CD4-positive, CD25-positive, alpha-beta regulatory T cell (primary cell): Measurements from ENCODE around the gene FBXL15. TPM values are rescaled to one million over a fixed set of nuclear protein-coding genes. Genes with fewer than 3 reads are reported as not detected.

Source experiments
- ATAC-seq, 2 donors: fragments of 150-1000 bp; cut with Tn5 transposase; one replicate each; pipeline ENCODE4 v1.10.0; 2021; ENCODE audit warnings: low read depth in 2 of 2, moderate number of reproducible peaks in 2 of 2, moderate library complexity in 1 of 2
- DNase-seq, 3 donors: peaks; one replicate each; pipeline versions ENCODE4 v3.0.0 to v3.0.0-alpha.2; 2012 to 2022; ENCODE audit warnings: mixed read lengths in 1 of 3
- H3K27ac ChIP-seq: one replicate; pipeline ENCODE4 v1.7.0; 2013; ENCODE audit warnings: mild to moderate bottlenecking, low read length; ENCODE audit not compliant: insufficient read depth, poor library complexity, severe bottlenecking
- H3K27me3 ChIP-seq: one replicate; pipeline ENCODE4 v1.7.0; 2013; ENCODE audit warnings: low read length; ENCODE audit not compliant: control insufficient read depth, insufficient read depth
- H3K36me3 ChIP-seq: one replicate; pipeline ENCODE4 v1.7.0; 2013; ENCODE audit warnings: mild to moderate bottlenecking, low read length, moderate library complexity; ENCODE audit not compliant: control insufficient read depth, insufficient read depth
- H3K4me1 ChIP-seq: 2 replicates; pipeline ENCODE4 v1.7.0; 2013; ENCODE audit warnings: mild to moderate bottlenecking, low read length; ENCODE audit not compliant: insufficient read depth, control insufficient read depth, poor library complexity, severe bottlenecking
- H3K4me3 ChIP-seq: one replicate; pipeline ENCODE4 v1.7.0; 2013; ENCODE audit warnings: low read depth, mild to moderate bottlenecking, low read length, moderate library complexity
- H3K9me3 ChIP-seq, 2 experiments: 1 replicate in 1 of 2; 2 replicates in 1 of 2; pipeline ENCODE4 v1.7.0; 2013; ENCODE audit warnings: low read length in 2 of 2, mild to moderate bottlenecking in 1 of 2, moderate library complexity in 1 of 2; ENCODE audit not compliant: control insufficient read depth in 2 of 2
- H3K27ac Mint-ChIP-seq, 3 donors: one replicate each; pipeline ENCODE4 v1.8.0; 2020 to 2022; ENCODE audit warnings: mild to moderate bottlenecking in 3 of 3, mixed read lengths in 3 of 3, moderate library complexity in 2 of 3
- H3K27me3 Mint-ChIP-seq: one replicate; pipeline ENCODE4 v1.8.0; 2022; ENCODE audit warnings: mild to moderate bottlenecking, mixed read lengths
- H3K36me3 Mint-ChIP-seq: one replicate; pipeline ENCODE4 v1.8.0; 2020; ENCODE audit warnings: mixed read lengths
- H3K4me1 Mint-ChIP-seq, 4 donors: one replicate each; pipeline ENCODE4 v1.8.0; 2020 to 2022; ENCODE audit warnings: mixed read lengths in 4 of 4, mild to moderate bottlenecking in 1 of 4
- H3K4me3 Mint-ChIP-seq, 4 donors: one replicate each; pipeline ENCODE4 v1.8.0; 2020 to 2022; ENCODE audit warnings: mild to moderate bottlenecking in 4 of 4, mixed read lengths in 4 of 4, moderate library complexity in 3 of 4
- H3K9me3 Mint-ChIP-seq, 7 donors: one replicate each; pipeline ENCODE4 v1.8.0; 2020 to 2022; ENCODE audit warnings: mixed read lengths in 7 of 7, mild to moderate bottlenecking in 3 of 7, moderate library complexity in 2 of 7
- polyA plus RNA-seq, 4 donors: library from polyadenylated mRNA; unstranded; fragments of 300-500 nt; fragmentation: Illumina TruSeq; gene quantifications; one replicate each; pipeline ENCODE4 v1.2.3, GENCODE V29; 2021
- total RNA-seq: library from RNA; stranded (reverse); gene quantifications from one replicate; pipeline ENCODE4 v1.2.3, GENCODE V29; 2022

The FBXL15 gene
- total and polyA plus RNA-seq, 5 donors from 2014 or later, result 12.8 to 40.1 (median 29.7) TPM

- Histone ChIP-seq H3K4me3 (no peak overlapping the region), H3K27me3 (peaks cover 2% of the 10 kb centered on the region), H3K36me3 (peaks cover 13% of the 10 kb centered on the region), H3K4me1 (peaks cover 21% of the 10 kb centered on the region), H3K27ac (no peak overlapping the region), H3K9me3 (no peaks in the 10 kb centered on the region)
- no peak for DNase-seq
- Mint-ChIP-seq H3K4me1 (peaks cover under 1 to 20% (median 9%) of the 10 kb centered on the region in 4 donors), H3K9me3 (peaks cover 0 to under 1% (median 0%) of the 10 kb centered on the region in 7 donors), H3K36me3 (no peaks in the 10 kb centered on the region), H3K27me3 (peaks cover 13% of the 10 kb centered on the region), H3K4me3 (peak overlapping the region in 2 of 4 donors; percentile 10 to 49), H3K27ac (peak overlapping the region in 1 of 3 donors; percentile 56)
- no peak for ATAC-seq
Measured at GRCh38 chr10:102404361-102405107, 16.1 kb upstream of the FBXL15 start.

GRCh38 chr10:102405108-102405571 is 15.5 kb upstream of the FBXL15 start:
- Mint-ChIP-seq H3K9me3 (peaks cover 0 to 3% (median 0%) of the 10 kb centered on the region in 7 donors), H3K27ac (no peak overlapping the region), H3K4me1 (peaks cover 6 to 20% (median 11%) of the 10 kb centered on the region in 4 donors), H3K36me3 (no peaks in the 10 kb centered on the region), H3K4me3 (peak overlapping the region in 1 of 4 donors; percentile 10), H3K27me3 (peaks cover 20% of the 10 kb centered on the region)
- Histone ChIP-seq H3K27ac (no peak overlapping the region), H3K4me3 (no peak overlapping the region), H3K27me3 (peaks cover 8% of the 10 kb centered on the region), H3K36me3 (peaks cover 10% of the 10 kb centered on the region), H3K9me3 (no peaks in the 10 kb centered on the region), H3K4me1 (peaks cover 21% of the 10 kb centered on the region)
- no peak for ATAC-seq
- no peak for DNase-seq

GRCh38 chr10:102405632-102406031 is 15.0 kb upstream of the FBXL15 start:
- H3K27me3 Mint-ChIP-seq, result peaks cover 21% of the 10 kb centered on the region
- Histone ChIP-seq H3K36me3 (peaks cover 8% of the 10 kb centered on the region), H3K4me3 (no peak overlapping the region), H3K9me3 (no peaks in the 10 kb centered on the region), H3K27ac (no peak overlapping the region), H3K4me1 (peaks cover 21% of the 10 kb centered on the region), H3K27me3 (peaks cover 9% of the 10 kb centered on the region)
- no peaks in the 10 kb centered on the region for H3K36me3 Mint-ChIP-seq
- ATAC-seq, result no peak
- peaks cover 6 to 17% (median 10%) of the 10 kb centered on the region in 4 donors for H3K4me1 Mint-ChIP-seq
- peak overlapping the region in 2 of 4 donors; percentile 54 to 82 for H3K4me3 Mint-ChIP-seq
- DNase-seq, result no peak
- peak overlapping the region in 1 of 3 donors; percentile 38 for H3K27ac Mint-ChIP-seq
- H3K9me3 Mint-ChIP-seq, result peaks cover 0 to 3% (median 0%) of the 10 kb centered on the region in 7 donors

GRCh38 chr10:102406815-102407214 is 13.8 kb upstream of the FBXL15 start:
- H3K27ac ChIP-seq, result no peak overlapping the region
- DNase-seq, result no peak
- no peaks in the 10 kb centered on the region for H3K36me3 ChIP-seq
- Mint-ChIP-seq H3K4me1 (peaks cover 6 to 27% (median 16%) of the 10 kb centered on the region in 4 donors), H3K36me3 (no peaks in the 10 kb centered on the region), H3K9me3 (peaks cover 0 to 3% (median 0%) of the 10 kb centered on the region in 7 donors), H3K4me3 (peak overlapping the region in 1 of 4 donors; percentile 73), H3K27ac (peak overlapping the region in 1 of 3 donors; percentile 14), H3K27me3 (peaks cover 30% of the 10 kb centered on the region)
- no peaks in the 10 kb centered on the region for H3K9me3 ChIP-seq
- no peak overlapping the region for H3K4me3 ChIP-seq
- ATAC-seq, result no peak
- peaks cover 26% of the 10 kb centered on the region for H3K4me1 ChIP-seq
- peaks cover 16% of the 10 kb centered on the region for H3K27me3 ChIP-seq

- no peak overlapping the region for H3K27ac ChIP-seq
- Mint-ChIP-seq H3K36me3 (no peaks in the 10 kb centered on the region), H3K4me3 (peak overlapping the region in 3 of 4 donors; percentile 67 to 86 (median 73)), H3K4me1 (peaks cover 6 to 27% (median 16%) of the 10 kb centered on the region in 4 donors), H3K9me3 (peaks cover 0 to 3% (median 0%) of the 10 kb centered on the region in 7 donors), H3K27ac (peak overlapping the region in 1 of 3 donors; percentile 34), H3K27me3 (peaks cover 32% of the 10 kb centered on the region)
- no peak for DNase-seq
- peaks cover 16% of the 10 kb centered on the region for H3K27me3 ChIP-seq
- H3K9me3 ChIP-seq, result no peaks in the 10 kb centered on the region
- H3K4me1 ChIP-seq, result peaks cover 28% of the 10 kb centered on the region
- no peak for ATAC-seq
- no peak overlapping the region for H3K4me3 ChIP-seq
- H3K36me3 ChIP-seq, result no peaks in the 10 kb centered on the region
Measured at GRCh38 chr10:102407425-102408130, 13.1 kb upstream of the FBXL15 start.

- H3K27me3 ChIP-seq, result peaks cover 16% of the 10 kb centered on the region
- H3K4me3 ChIP-seq, result no peak overlapping the region
- H3K4me1 Mint-ChIP-seq, result peaks cover 6 to 34% (median 22%) of the 10 kb centered on the region in 4 donors
- H3K4me3 Mint-ChIP-seq, result peak overlapping the region; percentile 62 to 86 (median 64)
- no peaks in the 10 kb centered on the region for H3K36me3 ChIP-seq
- H3K36me3 Mint-ChIP-seq, result no peaks in the 10 kb centered on the region
- peak overlapping the region in 1 of 3 donors; percentile 79 for H3K27ac Mint-ChIP-seq
- ATAC-seq (no peak), DNase-seq (no peak)
- no peak overlapping the region for H3K27ac ChIP-seq
- no peaks in the 10 kb centered on the region for H3K9me3 ChIP-seq
- peaks cover 0 to 4% (median 0%) of the 10 kb centered on the region in 7 donors for H3K9me3 Mint-ChIP-seq
- H3K4me1 ChIP-seq, result peaks cover 33% of the 10 kb centered on the region
- H3K27me3 Mint-ChIP-seq, result peaks cover 39% of the 10 kb centered on the region
Measured at GRCh38 chr10:102408131-102408727, 12.4 kb upstream of the FBXL15 start.
